Neural cell (in vitro differentiated cells): ENCODE data around the gene FGF14. TPM values are rescaled to one million over a fixed set of nuclear protein-coding genes. Genes with fewer than 3 reads are reported as not detected.

ENCODE experiments used
- H2AFZ ChIP-seq: fragments of 200-600, 300-800 bp; sonication (generic), shearing (Covaris generic); 2 replicates; pipeline ENCODE4 v1.6.0; 2014; ENCODE audit warnings: low read depth, mild to moderate bottlenecking, antibody characterized with exemption, low read length, moderate library complexity
- H3F3A ChIP-seq: fragments of 200-600 bp; shearing (Covaris generic); 2 replicates; pipeline ENCODE4 v1.6.1; 2016; ENCODE audit warnings: mild to moderate bottlenecking, moderate library complexity, mixed read lengths, antibody characterized with exemption, low read length; ENCODE audit not compliant: insufficient read depth, poor library complexity, severe bottlenecking
- H3K27ac ChIP-seq: fragments of 200-600, 300-800 bp; sonication (generic), shearing (Covaris generic); 2 replicates; pipeline ENCODE4 v1.5.1; 2014; ENCODE audit warnings: mild to moderate bottlenecking, low read length, moderate library complexity
- H3K27me3 ChIP-seq: fragments of 300-800, 200-600 bp; sonication (generic), shearing (Covaris generic); 2 replicates; pipeline ENCODE4 v1.6.0; 2014; ENCODE audit warnings: mild to moderate bottlenecking, low read depth, low read length, moderate library complexity; ENCODE audit not compliant: insufficient read depth
- H3K36me3 ChIP-seq: fragments of 300-800, 200-600 bp; sonication (generic), shearing (Covaris generic); 2 replicates; pipeline ENCODE4 v1.5.1; 2014; ENCODE audit warnings: mild to moderate bottlenecking, antibody characterized with exemption, low read length, moderate library complexity; ENCODE audit not compliant: insufficient read depth
- H3K4me2 ChIP-seq: fragments of 300-800, 200-600 bp; sonication (generic), shearing (Covaris generic); 2 replicates; pipeline ENCODE4 v1.6.0; 2014; ENCODE audit warnings: mild to moderate bottlenecking, low read length
- H3K4me3 ChIP-seq: fragments of 300-800, 200-600 bp; sonication (generic), shearing (Covaris generic); 2 replicates; pipeline ENCODE4 v1.5.1; 2014; ENCODE audit warnings: mild to moderate bottlenecking, low read length, moderate library complexity
- H3K79me2 ChIP-seq: fragments of 200-600 bp; shearing (Covaris generic); replicated peaks from 2 replicates; pipeline ENCODE4 v1.6.0; 2014; ENCODE audit warnings: mild to moderate bottlenecking, low read length, moderate library complexity; ENCODE audit not compliant: insufficient read depth
- H3K9ac ChIP-seq: fragments of 300-800, 200-600 bp; sonication (generic), shearing (Covaris generic); 2 replicates; pipeline ENCODE4 v1.6.1; 2016; ENCODE audit warnings: mild to moderate bottlenecking, low read length, mixed read lengths
- H3K9me2 ChIP-seq: fragments of 200-600 bp; shearing (Covaris generic); 2 replicates; pipeline ENCODE4 v1.6.1; 2016; ENCODE audit warnings: mild to moderate bottlenecking, low read length, mixed read lengths; ENCODE audit not compliant: insufficient read depth
- H3K9me3 ChIP-seq: fragments of 200-600, 300-800 bp; sonication (generic), shearing (Covaris generic); 2 replicates; pipeline ENCODE4 v1.6.1; 2016; ENCODE audit warnings: mild to moderate bottlenecking, mixed run types, low read length, moderate library complexity, mixed read lengths
- H4K20me1 ChIP-seq: fragments of 200-600 bp; shearing (Covaris generic); 2 replicates; pipeline ENCODE4 v1.6.1; 2016; ENCODE audit warnings: mild to moderate bottlenecking, mixed run types; ENCODE audit not compliant: insufficient read depth
- EZH2 ChIP-seq: fragments of 200-600, 300-800 bp; shearing (Covaris generic), sonication (generic); IDR thresholded peaks from 2 replicates; pipeline ENCODE4 v1.6.1; 2014; ENCODE audit warnings: antibody characterized with exemption, low read length, borderline replicate concordance, mild to moderate bottlenecking; ENCODE audit not compliant: insufficient read depth, poor library complexity, severe bottlenecking
- MXI1 ChIP-seq: fragments of 450-650 bp; conservative IDR thresholded peaks from 2 replicates; pipeline ENCODE4 v1.6.1; 2014; ENCODE audit warnings: antibody characterized with exemption, mild to moderate bottlenecking; ENCODE audit not compliant: poor library complexity, severe bottlenecking
- POLR2AphosphoS5 ChIP-seq: IDR thresholded peaks from 2 replicates; pipeline ENCODE4 v1.6.1; 2012
- RAD21 ChIP-seq: fragments of 450-650 bp; conservative IDR thresholded peaks from 2 replicates; pipeline ENCODE4 v1.6.1; 2014; ENCODE audit warnings: antibody characterized with exemption, mild to moderate bottlenecking, moderate library complexity
- SMC3 ChIP-seq: fragments of 450-650 bp; conservative IDR thresholded peaks from 2 replicates; pipeline ENCODE4 v1.6.1; 2014; ENCODE audit warnings: antibody characterized with exemption, mild to moderate bottlenecking, moderate library complexity; ENCODE audit not compliant: poor library complexity
- TAF1 ChIP-seq: IDR thresholded peaks from 2 replicates; pipeline ENCODE4 v1.6.1; 2012; ENCODE audit warnings: low read depth
- polyA plus RNA-seq: library from polyadenylated mRNA; depleted of rRNA; stranded (reverse); fragments of >200 nt; gene quantifications from 2 replicates; pipeline ENCODE4 v1.2.3, GENCODE V29; 2014
- TF ChIP-seq, protein P1 (sequence below): fragments of 450-650 bp; IDR thresholded peaks from 2 replicates; pipeline ENCODE4 v1.5.1; 2014; ENCODE audit warnings: antibody characterized with exemption, mild to moderate bottlenecking, moderate library complexity; ENCODE audit not compliant: poor library complexity, severe bottlenecking
- TF ChIP-seq, protein P2 (sequence below): IDR thresholded peaks from 2 replicates; pipeline ENCODE4 v1.6.1; 2012; ENCODE audit warnings: borderline replicate concordance

FGF14 gene
- polyA plus RNA-seq, 1 donor from 2014 or later, result 36.4 TPM

DNA sequence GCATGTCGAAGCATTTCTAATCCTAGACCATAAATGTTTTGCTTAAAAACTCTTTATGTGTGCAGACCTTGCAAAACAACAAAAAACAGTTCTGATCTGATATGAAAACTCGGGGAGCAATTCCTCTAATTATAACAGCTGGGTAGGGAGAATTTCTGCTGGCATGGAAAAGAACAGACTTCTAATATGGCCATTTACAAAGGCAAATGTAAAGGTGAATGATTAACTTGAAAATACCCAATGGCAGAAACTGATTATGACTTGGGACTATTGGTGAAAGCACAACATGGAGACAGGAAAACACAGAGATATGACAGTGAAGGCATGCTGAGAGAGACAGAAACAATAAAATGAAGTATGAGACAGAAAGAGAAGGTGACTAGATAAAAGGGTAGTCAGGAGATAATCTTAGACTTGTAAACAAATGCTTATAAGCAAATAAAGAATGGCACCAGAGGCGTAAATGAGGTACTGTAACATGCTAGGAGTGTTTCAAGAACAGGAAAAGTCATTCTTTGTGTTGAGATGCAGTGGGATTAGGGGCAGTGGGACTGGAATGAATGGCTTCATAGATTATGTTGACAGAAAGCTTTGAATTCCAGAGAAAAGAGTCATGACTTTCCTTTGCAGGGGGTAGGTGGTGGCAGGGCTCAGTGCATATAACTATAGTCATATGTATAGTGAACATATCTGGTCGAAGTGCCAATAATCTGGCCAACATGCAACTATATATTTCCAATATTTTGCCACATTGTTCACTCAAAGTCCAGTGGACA, 556.4 kb downstream of the FGF14 start:
- Histone ChIP-seq H3K4me2 (no peak overlapping the region), H3K79me2 (no peaks in the 10 kb centered on the region), H3K9me3 (no peaks in the 10 kb centered on the region), H3K27me3 (no peaks in the 10 kb centered on the region), H3K9ac (no peak overlapping the region), H3K4me3 (no peak overlapping the region), H3K36me3 (no peaks in the 10 kb centered on the region), H3K27ac (no peak overlapping the region), H3F3A (no peaks in the 10 kb centered on the region), H3K9me2 (no peaks in the 10 kb centered on the region), H2AFZ (no peak overlapping the region), H4K20me1 (no peaks in the 10 kb centered on the region)
- no peak for TF ChIP-seq MXI1
- TF ChIP-seq, protein P1, sequence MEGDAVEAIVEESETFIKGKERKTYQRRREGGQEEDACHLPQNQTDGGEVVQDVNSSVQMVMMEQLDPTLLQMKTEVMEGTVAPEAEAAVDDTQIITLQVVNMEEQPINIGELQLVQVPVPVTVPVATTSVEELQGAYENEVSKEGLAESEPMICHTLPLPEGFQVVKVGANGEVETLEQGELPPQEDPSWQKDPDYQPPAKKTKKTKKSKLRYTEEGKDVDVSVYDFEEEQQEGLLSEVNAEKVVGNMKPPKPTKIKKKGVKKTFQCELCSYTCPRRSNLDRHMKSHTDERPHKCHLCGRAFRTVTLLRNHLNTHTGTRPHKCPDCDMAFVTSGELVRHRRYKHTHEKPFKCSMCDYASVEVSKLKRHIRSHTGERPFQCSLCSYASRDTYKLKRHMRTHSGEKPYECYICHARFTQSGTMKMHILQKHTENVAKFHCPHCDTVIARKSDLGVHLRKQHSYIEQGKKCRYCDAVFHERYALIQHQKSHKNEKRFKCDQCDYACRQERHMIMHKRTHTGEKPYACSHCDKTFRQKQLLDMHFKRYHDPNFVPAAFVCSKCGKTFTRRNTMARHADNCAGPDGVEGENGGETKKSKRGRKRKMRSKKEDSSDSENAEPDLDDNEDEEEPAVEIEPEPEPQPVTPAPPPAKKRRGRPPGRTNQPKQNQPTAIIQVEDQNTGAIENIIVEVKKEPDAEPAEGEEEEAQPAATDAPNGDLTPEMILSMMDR, result no peak
- TF ChIP-seq, protein P2, sequence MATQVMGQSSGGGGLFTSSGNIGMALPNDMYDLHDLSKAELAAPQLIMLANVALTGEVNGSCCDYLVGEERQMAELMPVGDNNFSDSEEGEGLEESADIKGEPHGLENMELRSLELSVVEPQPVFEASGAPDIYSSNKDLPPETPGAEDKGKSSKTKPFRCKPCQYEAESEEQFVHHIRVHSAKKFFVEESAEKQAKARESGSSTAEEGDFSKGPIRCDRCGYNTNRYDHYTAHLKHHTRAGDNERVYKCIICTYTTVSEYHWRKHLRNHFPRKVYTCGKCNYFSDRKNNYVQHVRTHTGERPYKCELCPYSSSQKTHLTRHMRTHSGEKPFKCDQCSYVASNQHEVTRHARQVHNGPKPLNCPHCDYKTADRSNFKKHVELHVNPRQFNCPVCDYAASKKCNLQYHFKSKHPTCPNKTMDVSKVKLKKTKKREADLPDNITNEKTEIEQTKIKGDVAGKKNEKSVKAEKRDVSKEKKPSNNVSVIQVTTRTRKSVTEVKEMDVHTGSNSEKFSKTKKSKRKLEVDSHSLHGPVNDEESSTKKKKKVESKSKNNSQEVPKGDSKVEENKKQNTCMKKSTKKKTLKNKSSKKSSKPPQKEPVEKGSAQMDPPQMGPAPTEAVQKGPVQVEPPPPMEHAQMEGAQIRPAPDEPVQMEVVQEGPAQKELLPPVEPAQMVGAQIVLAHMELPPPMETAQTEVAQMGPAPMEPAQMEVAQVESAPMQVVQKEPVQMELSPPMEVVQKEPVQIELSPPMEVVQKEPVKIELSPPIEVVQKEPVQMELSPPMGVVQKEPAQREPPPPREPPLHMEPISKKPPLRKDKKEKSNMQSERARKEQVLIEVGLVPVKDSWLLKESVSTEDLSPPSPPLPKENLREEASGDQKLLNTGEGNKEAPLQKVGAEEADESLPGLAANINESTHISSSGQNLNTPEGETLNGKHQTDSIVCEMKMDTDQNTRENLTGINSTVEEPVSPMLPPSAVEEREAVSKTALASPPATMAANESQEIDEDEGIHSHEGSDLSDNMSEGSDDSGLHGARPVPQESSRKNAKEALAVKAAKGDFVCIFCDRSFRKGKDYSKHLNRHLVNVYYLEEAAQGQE, result no peak
- no peak for TF ChIP-seq EZH2
- no peak for TF ChIP-seq POLR2AphosphoS5
- TF ChIP-seq SMC3, result no peak
- no peak for TF ChIP-seq TAF1

DNA sequence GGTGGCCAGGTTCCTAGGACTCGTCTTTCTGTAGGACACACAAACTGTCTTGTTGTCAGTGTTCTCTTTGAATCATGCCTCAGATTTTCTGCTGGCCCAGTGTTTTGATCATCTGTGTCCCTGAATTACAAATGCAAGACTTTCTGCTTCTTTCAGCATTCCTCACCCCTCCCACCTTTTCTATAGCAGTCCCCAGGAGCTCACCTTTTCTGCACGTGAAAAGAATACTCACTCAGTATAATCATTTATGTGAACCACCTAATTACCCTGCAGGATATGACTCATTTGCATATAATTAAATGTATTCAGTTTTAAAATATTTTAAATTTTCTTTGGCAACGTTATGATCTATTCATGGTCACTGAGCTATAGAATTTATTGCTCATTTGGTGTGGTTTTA, 560.1 kb downstream of the FGF14 start:
- Histone ChIP-seq H3K9me3 (no peaks in the 10 kb centered on the region), H3K27me3 (no peaks in the 10 kb centered on the region), H3K9me2 (no peaks in the 10 kb centered on the region), H4K20me1 (no peaks in the 10 kb centered on the region), H2AFZ (no peak overlapping the region), H3F3A (peaks cover 5% of the 10 kb centered on the region), H3K4me3 (no peak overlapping the region), H3K9ac (no peak overlapping the region), H3K4me2 (no peak overlapping the region), H3K79me2 (no peaks in the 10 kb centered on the region), H3K27ac (no peak overlapping the region), H3K36me3 (no peaks in the 10 kb centered on the region)
- TF ChIP-seq, protein P2, result no peak
- TF ChIP-seq EZH2, result no peak
- no peak for TF ChIP-seq RAD21
